ACC112 (cell line): ENCODE results near the gene PTCH1.
A peak's percentile ranks its signal among the peaks of the same experiment; 100 is the strongest.

Experiments used
- H2AFZ ChIP-seq: fragments of 200-600 bp; sonication (generic); one replicate; pipeline ENCODE4 v1.6.0; 2017; ENCODE audit warnings: antibody characterized with exemption, low read length; ENCODE audit not compliant: unreplicated experiment
- H3K27ac ChIP-seq: fragments of 200-600 bp; sonication (generic); 2 replicates; pipeline ENCODE4 v1.5.1; 2014; ENCODE audit warnings: low read depth, mild to moderate bottlenecking, antibody characterized with exemption, low read length, moderate library complexity
- H3K27me3 ChIP-seq: fragments of 200-600 bp; sonication (generic); 2 replicates; pipeline ENCODE4 v1.6.1; 2014; ENCODE audit warnings: mild to moderate bottlenecking, antibody characterized with exemption, low read length, moderate library complexity, mixed read lengths; ENCODE audit not compliant: insufficient read depth
- H3K36me3 ChIP-seq: fragments of 200-600 bp; sonication (generic); 2 replicates; pipeline ENCODE4 v1.6.1; 2016; ENCODE audit warnings: mild to moderate bottlenecking, antibody characterized with exemption, low read length, moderate library complexity, mixed read lengths; ENCODE audit not compliant: insufficient read depth
- H3K4me1 ChIP-seq: fragments of 200-600 bp; sonication (generic); one replicate; pipeline ENCODE4 v1.6.1; 2016; ENCODE audit warnings: low read length, mixed read lengths; ENCODE audit not compliant: insufficient read depth, unreplicated experiment, control insufficient read depth
- H3K4me3 ChIP-seq: fragments of 200-600 bp; sonication (generic); 2 replicates; pipeline ENCODE4 v1.5.1; 2014; ENCODE audit warnings: mild to moderate bottlenecking, low read depth, low read length
- H3K79me2 ChIP-seq: fragments of 200-600 bp; sonication (generic); one replicate; pipeline ENCODE4 v1.6.0; 2016; ENCODE audit warnings: low read length; ENCODE audit not compliant: control insufficient read depth, unreplicated experiment, insufficient read depth

The PTCH1 gene

DNA sequence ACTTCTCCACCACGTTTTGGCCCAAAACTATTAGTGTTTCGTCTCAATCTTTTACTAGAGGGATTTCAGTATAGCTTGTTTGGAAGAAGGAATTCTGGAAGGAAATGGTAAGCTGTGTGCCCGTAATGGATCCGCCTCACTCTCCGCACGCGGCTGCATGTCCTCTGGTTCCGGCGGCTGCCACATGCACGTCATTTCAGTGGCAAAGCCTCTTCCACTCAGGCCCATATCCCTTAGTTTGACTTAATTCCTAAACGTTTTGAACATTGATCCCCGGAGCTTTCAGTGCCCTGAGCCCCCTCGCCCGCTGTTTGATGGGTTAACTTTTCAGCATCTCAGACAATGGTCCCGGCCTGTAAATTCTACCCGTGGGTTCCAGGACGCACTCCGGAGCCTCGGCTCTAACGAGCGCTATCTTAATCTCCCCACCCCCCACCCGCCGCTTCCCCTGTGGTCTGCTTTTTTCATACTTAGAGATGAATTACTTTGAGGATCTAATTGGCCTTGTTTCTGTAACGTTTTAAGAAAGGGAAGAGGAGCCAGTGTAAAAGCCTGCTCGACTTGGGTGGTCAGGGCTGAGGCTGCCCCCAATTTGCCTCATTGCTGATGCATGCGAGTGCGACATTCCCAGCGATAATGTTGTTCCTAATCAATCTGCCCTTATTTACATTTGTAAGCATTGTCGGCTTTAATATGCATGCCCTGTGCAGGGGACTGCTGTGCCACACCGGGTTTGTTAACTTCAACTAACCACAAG is 4.6 kb downstream of the PTCH1 start:
- H3K79me2 ChIP-seq: peaks cover 18% of the 10 kb centered on the region
- peak overlapping the region; percentile 80 for H3K27ac ChIP-seq
- H3K4me3 ChIP-seq: peak overlapping the region; percentile 94
- peaks cover 7% of the 10 kb centered on the region for H3K4me1 ChIP-seq
- H3K36me3 ChIP-seq: no peaks in the 10 kb centered on the region
- peak overlapping the region; percentile 47 for H2AFZ ChIP-seq
- peaks cover 3% of the 10 kb centered on the region; the same call in 1 of the 2 replicates for H3K27me3 ChIP-seq

DNA sequence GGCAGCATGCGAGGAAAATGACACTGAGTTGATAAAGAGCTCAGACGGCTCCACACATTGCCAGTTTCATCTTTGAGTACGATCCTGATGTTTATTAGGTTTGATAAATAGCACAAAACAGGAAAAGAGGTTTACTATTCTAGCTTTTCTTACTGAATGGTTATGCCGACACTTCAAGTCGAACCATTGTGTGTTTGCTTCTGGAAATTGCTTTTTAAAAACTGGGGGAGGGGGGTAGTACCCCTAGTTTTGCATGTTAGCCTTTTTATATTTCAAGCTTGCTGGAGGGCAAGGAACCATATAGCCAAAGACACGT is 5.2 kb downstream of the PTCH1 start:
- peaks cover 7% of the 10 kb centered on the region for H3K4me1 ChIP-seq
- H3K27me3 ChIP-seq: no peaks in the 10 kb centered on the region
- H3K4me3 ChIP-seq: peak overlapping the region; percentile 94
- H3K27ac ChIP-seq: peak overlapping the region; percentile 80
- H3K79me2 ChIP-seq: peaks cover 18% of the 10 kb centered on the region
- peak overlapping the region; percentile 47 for H2AFZ ChIP-seq
- H3K36me3 ChIP-seq: no peaks in the 10 kb centered on the region

DNA sequence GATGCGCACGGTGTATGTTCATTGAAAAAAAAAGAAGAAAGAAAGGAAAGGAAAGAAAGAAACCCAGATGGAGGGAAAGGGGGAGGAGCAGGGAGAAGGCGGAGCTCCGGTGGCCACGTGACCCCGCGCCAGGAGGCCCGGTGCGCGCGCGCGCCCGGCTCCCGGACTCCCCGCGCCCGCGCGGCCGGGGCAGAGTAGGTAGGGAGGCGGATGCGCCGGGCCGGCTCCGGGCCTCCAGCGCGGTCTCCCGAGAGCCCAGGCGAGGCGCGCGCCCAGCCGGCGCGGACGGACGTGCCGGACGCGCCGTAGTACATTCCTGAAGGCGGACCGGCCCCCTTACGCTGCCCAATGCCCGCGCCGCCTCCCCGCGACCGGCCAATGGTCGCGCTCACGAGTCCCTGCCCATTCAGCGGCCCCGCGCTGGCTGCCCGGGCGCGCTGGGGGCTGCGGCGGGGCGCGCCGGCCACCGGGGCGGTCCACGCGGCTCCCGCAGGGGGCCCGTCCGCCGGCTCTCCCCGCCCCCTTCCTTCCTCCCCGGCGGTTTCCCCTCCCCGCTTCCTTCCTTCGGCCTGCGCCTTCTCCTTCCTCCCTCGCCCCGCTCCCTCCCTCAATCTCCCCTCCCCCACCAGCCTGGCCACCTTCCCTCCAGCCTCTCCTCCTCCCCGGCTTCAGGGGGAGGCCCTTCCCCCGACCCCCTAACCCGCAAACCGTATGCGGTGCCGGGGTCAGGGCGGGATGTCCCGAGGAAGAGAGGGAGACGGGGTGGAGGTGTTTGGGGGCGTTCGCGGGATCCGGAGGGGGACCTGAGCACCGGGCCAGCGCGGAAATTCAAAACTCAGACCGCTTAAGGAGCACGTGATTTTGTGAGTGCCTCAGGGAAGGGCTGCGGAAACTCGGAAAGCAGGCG is 5.8 kb downstream of the PTCH1 start:
- Histone ChIP-seq H3K36me3 (no peaks in the 10 kb centered on the region), H3K27me3 (no peaks in the 10 kb centered on the region), H3K4me1 (peaks cover 7% of the 10 kb centered on the region), H2AFZ (peak overlapping the region; percentile 85), H3K27ac (peak overlapping the region; percentile 80), H3K4me3 (peak overlapping the region; percentile 94), H3K79me2 (peaks cover 18% of the 10 kb centered on the region)

DNA sequence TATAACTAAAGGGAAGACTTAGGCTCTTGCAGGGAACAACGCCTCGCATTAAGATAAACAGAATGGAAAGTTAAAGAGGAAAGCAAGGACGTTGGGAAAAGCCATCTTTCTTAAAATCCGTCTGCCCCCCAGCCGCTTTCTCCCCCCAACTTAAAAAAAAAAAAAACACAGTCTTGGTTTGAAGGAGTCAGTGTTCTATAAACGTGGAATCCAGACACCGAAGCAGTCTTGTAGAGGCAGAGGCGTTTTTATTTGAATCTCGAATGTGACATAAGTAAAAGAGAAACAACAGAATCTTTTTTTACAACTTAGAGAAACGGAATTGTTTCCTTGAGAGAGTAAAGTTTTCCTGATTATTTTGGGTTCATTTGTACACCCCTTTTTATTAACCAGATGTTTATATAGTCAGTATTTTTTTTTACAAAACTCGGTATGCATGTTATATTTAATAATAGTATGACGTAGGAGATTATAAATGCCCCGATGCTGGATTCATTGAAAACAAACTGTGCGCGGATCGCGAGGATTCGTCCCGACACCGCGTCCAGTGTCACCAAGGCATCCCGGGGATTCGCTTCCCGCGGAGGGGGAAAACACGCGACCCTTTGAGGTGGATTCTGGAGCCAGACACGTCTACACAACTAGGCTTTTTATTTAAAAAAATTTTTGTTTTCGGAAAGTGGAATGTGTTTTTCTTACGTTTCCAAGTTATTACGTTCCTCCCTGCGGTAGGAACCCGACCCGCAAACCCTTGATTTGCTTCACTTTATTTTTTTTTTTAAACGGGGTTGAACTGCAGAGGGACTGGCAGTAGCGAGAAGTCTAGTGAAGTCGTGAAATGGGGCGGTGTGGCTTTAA is 6.7 kb downstream of the PTCH1 start:
- Histone ChIP-seq H3K4me1 (peaks cover 8% of the 10 kb centered on the region), H3K27ac (peak overlapping the region; percentile 70), H3K27me3 (no peaks in the 10 kb centered on the region), H3K4me3 (peak overlapping the region; percentile 94), H3K79me2 (peaks cover 18% of the 10 kb centered on the region), H3K36me3 (no peaks in the 10 kb centered on the region), H2AFZ (peak overlapping the region; percentile 85)

DNA sequence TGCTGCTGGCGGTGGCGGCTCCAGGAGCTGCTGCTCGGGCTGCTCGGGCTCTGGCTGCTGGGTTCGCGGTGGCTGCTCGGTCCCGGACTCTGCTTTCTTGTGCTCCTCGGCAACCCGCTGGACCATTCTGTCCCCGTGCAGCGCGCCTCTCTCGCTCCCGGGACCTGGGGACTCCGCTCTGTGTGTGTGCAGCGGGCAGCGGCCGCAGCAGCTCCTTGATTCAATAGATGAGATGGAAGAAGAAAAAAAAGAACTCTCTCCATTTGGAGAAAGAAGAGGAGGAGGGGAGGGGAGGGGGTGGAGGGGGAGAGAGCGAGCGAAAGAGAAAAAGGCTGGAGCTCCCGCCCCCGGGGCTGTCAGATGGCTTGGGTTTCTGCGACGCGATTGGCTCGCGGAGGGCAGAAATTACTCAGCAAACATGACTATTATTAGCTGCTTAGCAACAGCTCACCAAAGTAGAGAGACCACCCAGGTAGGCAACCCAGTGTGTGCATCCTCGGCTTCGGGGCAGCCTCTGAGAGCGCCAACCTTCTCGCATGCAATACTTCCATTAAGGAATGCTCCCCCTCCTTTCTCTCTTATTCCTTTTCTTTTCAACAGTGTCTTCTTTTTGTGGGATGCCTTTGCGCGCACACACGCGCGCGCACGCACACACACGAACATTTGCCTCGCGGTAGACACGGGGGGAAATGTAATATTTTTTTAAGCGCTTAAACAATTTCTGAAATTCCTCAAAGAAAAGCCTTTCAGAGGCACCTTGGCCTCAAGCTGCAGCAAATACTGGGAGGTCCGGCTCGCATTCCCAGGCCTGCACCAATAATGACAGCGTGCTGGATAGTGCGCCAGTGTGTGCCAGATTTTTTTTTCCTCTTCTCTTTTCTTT is 7.6 kb downstream of the PTCH1 start:
- Histone ChIP-seq H3K36me3 (no peaks in the 10 kb centered on the region), H3K27ac (peak overlapping the region; percentile 70), H3K4me1 (peaks cover 16% of the 10 kb centered on the region), H2AFZ (peak overlapping the region; percentile 85), H3K4me3 (peak overlapping the region; percentile 94), H3K27me3 (no peaks in the 10 kb centered on the region), H3K79me2 (peaks cover 18% of the 10 kb centered on the region)

DNA sequence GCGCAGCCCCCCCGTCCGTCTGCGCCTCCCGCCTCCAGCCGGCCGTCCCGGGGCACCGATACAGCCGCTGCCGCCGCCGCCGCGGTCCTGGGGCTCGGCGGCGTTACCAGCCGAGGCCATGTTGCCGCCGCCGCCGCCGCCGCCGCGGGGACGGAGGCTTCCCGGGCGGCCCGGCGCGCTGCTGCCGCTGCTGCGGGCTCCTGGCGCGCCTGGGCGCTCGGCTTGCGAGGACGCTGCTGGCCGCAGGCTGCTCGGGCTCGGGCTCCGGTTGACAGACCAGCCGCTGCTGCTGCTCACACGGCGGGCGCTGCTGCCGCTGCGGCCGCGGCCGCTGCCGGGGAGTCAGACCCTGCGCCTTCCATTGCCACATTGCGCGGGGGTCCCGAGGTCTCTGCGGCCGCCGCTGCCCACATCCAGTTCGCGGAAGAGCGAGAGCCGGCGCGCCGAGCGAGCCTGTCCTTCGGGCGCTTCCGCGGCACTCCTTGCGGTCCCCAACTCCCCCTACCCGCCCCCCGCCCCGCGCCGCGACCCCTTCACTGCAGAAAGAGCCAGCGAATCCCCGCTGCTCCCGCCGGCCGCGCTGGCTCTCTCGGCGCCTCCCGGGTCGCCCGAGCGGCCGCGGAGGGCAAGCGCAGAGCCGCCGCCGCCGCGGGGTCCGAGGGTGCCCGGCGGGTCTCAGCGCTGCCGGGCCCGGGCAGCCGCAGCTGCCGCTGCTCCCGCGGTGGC is 8.4 kb downstream of the PTCH1 start:
- Histone ChIP-seq H3K27me3 (no peaks in the 10 kb centered on the region), H3K4me3 (peak overlapping the region; percentile 94), H2AFZ (peak overlapping the region; percentile 85), H3K36me3 (no peaks in the 10 kb centered on the region), H3K27ac (no peak overlapping the region; the same call in 1 of the 2 replicates), H3K4me1 (peaks cover 19% of the 10 kb centered on the region), H3K79me2 (peaks cover 15% of the 10 kb centered on the region)

DNA sequence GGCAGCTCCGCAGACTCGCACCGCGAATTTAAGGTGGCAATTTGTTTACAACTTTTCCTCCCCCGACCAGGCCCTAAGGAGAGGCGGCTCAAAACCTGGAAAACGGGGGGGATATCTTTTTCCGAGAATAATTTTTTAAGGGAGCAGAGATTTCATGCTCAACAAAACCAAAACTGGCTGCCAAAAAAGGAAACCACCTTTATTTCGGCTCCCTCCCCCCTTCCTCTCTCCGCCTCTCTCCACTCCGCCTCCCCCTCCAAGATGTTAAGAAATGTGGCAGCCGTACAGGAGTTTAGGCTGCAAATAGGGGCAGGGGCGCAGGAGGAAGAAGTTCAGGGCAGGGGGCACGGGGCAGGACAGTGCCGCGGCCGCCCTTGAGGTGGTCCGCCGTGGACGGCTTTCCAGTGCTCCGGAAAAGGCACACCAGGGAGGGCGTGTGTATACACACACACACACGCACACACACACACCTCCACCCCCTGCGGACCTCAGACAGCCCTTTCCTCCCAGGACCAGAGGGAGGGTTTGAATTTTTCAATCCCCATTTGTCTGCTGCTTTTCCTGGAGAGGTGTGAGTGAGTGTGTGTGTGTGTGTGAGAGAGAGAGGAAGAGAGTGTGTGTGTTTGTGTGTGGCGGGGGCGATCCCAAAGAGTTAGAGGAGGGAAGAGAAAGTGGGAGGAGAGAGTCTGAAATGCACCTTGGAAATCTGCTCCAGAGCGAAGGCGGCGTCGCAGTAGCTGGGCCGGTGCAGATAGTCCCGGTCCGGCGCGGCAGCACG is 9.1 kb downstream of the PTCH1 start:
- H3K27me3 ChIP-seq: no peaks in the 10 kb centered on the region
- peak overlapping the region; percentile 85 for H2AFZ ChIP-seq
- peaks cover 16% of the 10 kb centered on the region for H3K79me2 ChIP-seq
- peaks cover 16% of the 10 kb centered on the region for H3K4me1 ChIP-seq
- H3K36me3 ChIP-seq: no peaks in the 10 kb centered on the region
- H3K4me3 ChIP-seq: peak overlapping the region; percentile 94
- peak overlapping the region; percentile 34 for H3K27ac ChIP-seq

DNA sequence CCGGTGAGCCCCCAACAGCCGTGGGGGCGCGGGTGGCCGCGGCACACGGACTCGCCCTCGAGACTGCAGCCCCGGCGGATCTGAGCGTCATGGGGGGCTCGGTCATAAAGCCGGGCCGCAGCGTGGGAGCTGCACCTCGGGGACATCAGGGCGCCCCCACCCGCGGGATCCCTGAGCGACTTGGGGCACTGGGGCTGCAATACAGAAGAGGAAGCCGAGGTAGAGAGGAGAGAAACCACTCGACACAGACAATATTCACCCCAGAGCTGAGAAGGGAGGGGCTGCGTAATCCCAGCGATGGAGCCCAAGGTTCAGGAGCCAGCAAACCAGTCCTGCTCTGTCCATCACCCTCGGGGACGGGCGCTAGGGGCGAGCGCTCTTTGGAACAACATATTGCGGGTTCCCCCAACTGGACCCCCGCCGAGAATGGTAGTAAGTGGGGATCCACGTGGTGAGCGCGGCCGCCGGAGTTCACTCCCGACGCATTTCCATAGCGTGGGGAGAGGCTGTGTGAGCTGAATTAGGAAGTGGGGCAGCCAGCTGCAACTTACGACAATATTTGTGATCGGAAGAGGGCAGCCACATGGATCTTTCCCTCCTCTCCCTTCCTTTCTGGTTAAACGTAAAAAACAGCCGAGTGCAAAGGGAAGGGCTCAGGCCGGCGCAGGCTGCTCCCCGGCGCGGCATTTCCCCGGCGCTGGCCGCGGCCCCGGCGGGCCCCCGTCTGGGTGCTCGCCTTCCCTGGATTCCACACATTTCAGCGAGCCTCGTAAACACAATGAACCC is 9.9 kb downstream of the PTCH1 start:
- Histone ChIP-seq H2AFZ (peak overlapping the region; percentile 85), H3K36me3 (no peaks in the 10 kb centered on the region), H3K27me3 (no peaks in the 10 kb centered on the region), H3K27ac (peak overlapping the region; percentile 34), H3K4me1 (peaks cover 11% of the 10 kb centered on the region), H3K79me2 (peaks cover 10% of the 10 kb centered on the region), H3K4me3 (peak overlapping the region; percentile 94)
